HepG2 (cell line): Measurements from ENCODE around the gene ATP1B2. TPM values are rescaled to one million over a fixed set of nuclear protein-coding genes. Genes with fewer than 3 reads are reported as not detected.
A peak's percentile ranks its signal among the peaks of the same experiment; 100 is the strongest.

ENCODE experiments used
- ARID2 ChIP-seq: sonication (generic); formaldehyde crosslinking; IDR thresholded peaks from 2 replicates; pipeline ENCODE4 v1.8.1; 2022; ENCODE audit warnings: mild to moderate bottlenecking, missing genetic modification reagents, borderline replicate concordance
- CCAR2 ChIP-seq: fragments of 200-400 bp; formaldehyde crosslinking; optimal IDR thresholded peaks from 2 replicates; pipeline ENCODE3; 2018; ENCODE audit warnings: low read depth, mild to moderate bottlenecking, low read length, moderate library complexity
- CEBPG ChIP-seq: IDR thresholded peaks from 2 replicates; pipeline ENCODE4 v1.6.1; 2016
- DBP ChIP-seq: sonication (generic); formaldehyde crosslinking; IDR thresholded peaks from 2 replicates; pipeline ENCODE4 v1.4.0; 2020; ENCODE audit warnings: missing genetic modification reagents; ENCODE audit errors: not compliant biosample characterization
- DMTF1 ChIP-seq: sonication (generic); formaldehyde crosslinking; IDR thresholded peaks from 2 replicates; pipeline ENCODE4 v1.4.0; 2020; ENCODE audit warnings: mild to moderate bottlenecking, missing genetic modification reagents
- DRAP1 ChIP-seq: IDR thresholded peaks from 2 replicates; pipeline ENCODE4 v1.6.1; 2016; ENCODE audit warnings: missing genetic modification reagents, missing compliant biosample characterization
- ELF3 ChIP-seq: IDR thresholded peaks from 2 replicates; pipeline ENCODE4 v1.6.1; 2016; ENCODE audit warnings: missing genetic modification reagents, missing compliant biosample characterization
- IKZF5 ChIP-seq: IDR thresholded peaks from 2 replicates; pipeline ENCODE4 v1.6.1; 2018; ENCODE audit warnings: missing genetic modification reagents, mild to moderate bottlenecking, missing compliant biosample characterization
- IRF2 ChIP-seq: IDR thresholded peaks from 2 replicates; pipeline ENCODE4 v1.6.1; 2018; ENCODE audit warnings: missing genetic modification reagents, missing compliant biosample characterization
- KLF11 ChIP-seq: IDR thresholded peaks from 2 replicates; pipeline ENCODE4 v1.6.1; 2016; ENCODE audit warnings: missing compliant biosample characterization
- MIXL1 ChIP-seq: IDR thresholded peaks from 2 replicates; pipeline ENCODE4 v1.6.1; 2016
- NR2F2 ChIP-seq: IDR thresholded peaks from 2 replicates; pipeline ENCODE4 v1.6.1; 2012; ENCODE audit warnings: low read depth, inconsistent platforms, borderline replicate concordance
- RXRB ChIP-seq: IDR thresholded peaks from 2 replicates; pipeline ENCODE4 v1.6.1; 2016; ENCODE audit warnings: borderline replicate concordance, missing genetic modification reagents, missing compliant biosample characterization
- SALL2 ChIP-seq: sonication (generic); formaldehyde crosslinking; IDR thresholded peaks from 2 replicates; pipeline ENCODE4 v1.8.1; 2023; ENCODE audit warnings: mild to moderate bottlenecking, missing genetic modification reagents, inconsistent platforms
- SIN3A ChIP-seq: IDR thresholded peaks from 2 replicates; pipeline ENCODE4 v1.6.1; 2011; ENCODE audit warnings: low read depth, mild to moderate bottlenecking, control low read depth, low read length, borderline replicate concordance
- STAG1 ChIP-seq: sonication (generic); formaldehyde crosslinking; IDR thresholded peaks from 2 replicates; pipeline ENCODE4 v1.4.0; 2020; ENCODE audit warnings: missing genetic modification reagents
- ZC3H13 ChIP-seq: sonication (generic); formaldehyde crosslinking; IDR thresholded peaks from 2 replicates; pipeline ENCODE4 v1.8.1; 2023; ENCODE audit warnings: mild to moderate bottlenecking, missing genetic modification reagents, moderate library complexity
- ZNF276 ChIP-seq: sonication (generic); formaldehyde crosslinking; IDR thresholded peaks from 2 replicates; pipeline ENCODE4 v1.4.0; 2020; ENCODE audit warnings: mild to moderate bottlenecking, low read depth, missing genetic modification reagents
- ZNF292 ChIP-seq: sonication (generic); formaldehyde crosslinking; IDR thresholded peaks from 2 replicates; pipeline ENCODE4 v1.8.1; 2022; ENCODE audit warnings: mild to moderate bottlenecking, low read depth, missing genetic modification reagents, borderline replicate concordance
- ZNF503 ChIP-seq: sonication (generic); formaldehyde crosslinking; IDR thresholded peaks from 2 replicates; pipeline ENCODE4 v1.4.0; 2020; ENCODE audit warnings: missing genetic modification reagents
- polyA plus RNA-seq, 8 experiments: library from polyadenylated mRNA; depleted of rRNA in 3 of 8; stranded (reverse) in 7 of 8; unstranded in 1 of 8; fragments of >200 nt; fragmentation: Illumina TruSeq in 4 of 8; extraction: Trizol in 4 of 8; gene quantifications; 2 replicates each; pipeline versions ENCODE4 v1.2.1 to v1.2.3, GENCODE V29; 2011 to 2016; ENCODE audit warnings: low read depth in 4 of 8, missing spikeins in 1 of 8, mixed read lengths in 1 of 8; ENCODE audit not compliant: insufficient read depth in 1 of 8
- total RNA-seq, 5 experiments: library from RNA; depleted of rRNA; stranded (reverse); fragments of >200 nt; fragmentation: Illumina TruSeq; extraction: Trizol; gene quantifications; 2 replicates each; pipeline ENCODE4 v1.2.3, GENCODE V29; 2016; ENCODE audit warnings: low read depth in 1 of 5

The ATP1B2 gene
- total and polyA plus RNA-seq, 2 of the 13 experiments (the other 11 are each of a cell fraction or from before 2014, with no cell fraction given): not detected

- TF ChIP-seq IRF2 (peak; percentile 76; the same call in 1 of the 2 replicates), IKZF5 (CRISPR knock-in tag) (0 out of 2 replicates have a peak, but pooled peaks have one; percentile 27), MIXL1 (0 out of 2 replicates have a peak, but pooled peaks have one; percentile 7), ZNF503 (CRISPR knock-in tag) (peak; percentile 58; the same call in 1 of the 2 replicates), ARID2 (no peak), ZNF292 (0 out of 2 replicates have a peak, but pooled peaks have one; percentile 5), KLF11 (CRISPR knock-in tag) (no peak), ZNF276 (no peak; the same call in 1 of the 2 replicates), CEBPG (CRISPR knock-in tag) (peak; percentile 10; the same call in 1 of the 2 replicates), STAG1 (no peak), ZC3H13 (CRISPR knock-in tag) (no peak), SALL2 (CRISPR knock-in tag) (peak; percentile 28; the same call in 1 of the 2 replicates), DBP (CRISPR knock-in tag) (peak; percentile 65), DRAP1 (CRISPR knock-in tag) (peak; percentile 55; the same call in 1 of the 2 replicates), SIN3A (peak; percentile 69; the same call in 1 of the 2 replicates), CCAR2 (peak; percentile 44), NR2F2 (no peak; the same call in 1 of the 2 replicates), RXRB (CRISPR knock-in tag) (0 out of 2 replicates have a peak, but pooled peaks have one; percentile 9), ELF3 (CRISPR knock-in tag) (no peak), DMTF1 (CRISPR knock-in tag) (peak; percentile 78; the same call in 1 of the 2 replicates)
Measured at GRCh38 chr17:7686222-7687071, 35.7 kb downstream of the ATP1B2 start (continued).
